NCI-H524 (cell line): ENCODE data around the gene VAX1.

Experiments used
- DNase-seq, 2 experiments: peaks; one replicate each; lab custom pipeline; 2025; lab: John Stamatoyannopoulos, UW

The VAX1 gene

GRCh38 chr10:117163954-117164548 is 26.0 kb upstream of the VAX1 start:
- DNase-seq: no peak

- DNase-seq: peak in 1 of 2 experiments; percentile 8
These were observed 25.2 kb upstream of the VAX1 start for GRCh38 chr10:117163061-117163953.

- peak in 1 of 2 experiments; percentile 2 for DNase-seq
These were observed 24.3 kb upstream of the VAX1 start for GRCh38 chr10:117162093-117163060.

GRCh38 chr10:117161386-117162033 is 23.4 kb upstream of the VAX1 start:
- DNase-seq: no peak

GRCh38 chr10:117160567-117160966 is 22.5 kb upstream of the VAX1 start:
- no peak for DNase-seq

- DNase-seq: no peak
These were observed 21.3 kb upstream of the VAX1 start for GRCh38 chr10:117159390-117159789.

- no peak for DNase-seq
These were observed 20.2 kb upstream of the VAX1 start for GRCh38 chr10:117158297-117158696.

- DNase-seq: no peak
These were observed 14.6 kb upstream of the VAX1 start for GRCh38 chr10:117152668-117153067.

- no peak for DNase-seq
These were observed 10.2 kb upstream of the VAX1 start for GRCh38 chr10:117148284-117148683.

- DNase-seq: no peak
These were observed 6.9 kb upstream of the VAX1 start for GRCh38 chr10:117145019-117145418.

- no peak for DNase-seq
These were observed 5.2 kb upstream of the VAX1 start for GRCh38 chr10:117143103-117143823.

- no peak for DNase-seq
These were observed 2.4 kb upstream of the VAX1 start for GRCh38 chr10:117140525-117140902.

- DNase-seq: no peak
These were observed 1.8 kb upstream of the VAX1 start for GRCh38 chr10:117139581-117140524.

GRCh38 chr10:117138838-117139580 is 939 bp upstream of the VAX1 start:
- DNase-seq: peak in 1 of 2 experiments; percentile 4

GRCh38 chr10:117137031-117137910 is 799 bp downstream of the VAX1 start:
- peak in 1 of 2 experiments; percentile 1 for DNase-seq

GRCh38 chr10:117136391-117136975 is 1.6 kb downstream of the VAX1 start:
- DNase-seq: no peak

GRCh38 chr10:117135480-117136140 is 2.5 kb downstream of the VAX1 start:
- no peak for DNase-seq
